D721Med (cell line): ENCODE measurements around the gene NT5C.

Experiments
- DNase-seq: peaks from one replicate; pipeline ENCODE4 v3.0.0; 2011; ENCODE audit warnings: low spot score; ENCODE audit not compliant: insufficient read length
- FAIRE-seq: peaks from 2 replicates; lab custom pipeline; 2011; peaks lifted over from hg19 to GRCh38; lab: Jason Lieb, UNC
- TF ChIP-seq, protein P1 (sequence below): IDR thresholded peaks from 2 replicates; pipeline ENCODE4 v1.5.1; 2012; ENCODE audit warnings: mild to moderate bottlenecking, control low read depth; ENCODE audit not compliant: insufficient read depth; ENCODE audit errors: missing control alignments

The NT5C gene

GRCh38 chr17:75113798-75114551, 17.6 kb downstream of the NT5C start:
- TF ChIP-seq, protein P1, sequence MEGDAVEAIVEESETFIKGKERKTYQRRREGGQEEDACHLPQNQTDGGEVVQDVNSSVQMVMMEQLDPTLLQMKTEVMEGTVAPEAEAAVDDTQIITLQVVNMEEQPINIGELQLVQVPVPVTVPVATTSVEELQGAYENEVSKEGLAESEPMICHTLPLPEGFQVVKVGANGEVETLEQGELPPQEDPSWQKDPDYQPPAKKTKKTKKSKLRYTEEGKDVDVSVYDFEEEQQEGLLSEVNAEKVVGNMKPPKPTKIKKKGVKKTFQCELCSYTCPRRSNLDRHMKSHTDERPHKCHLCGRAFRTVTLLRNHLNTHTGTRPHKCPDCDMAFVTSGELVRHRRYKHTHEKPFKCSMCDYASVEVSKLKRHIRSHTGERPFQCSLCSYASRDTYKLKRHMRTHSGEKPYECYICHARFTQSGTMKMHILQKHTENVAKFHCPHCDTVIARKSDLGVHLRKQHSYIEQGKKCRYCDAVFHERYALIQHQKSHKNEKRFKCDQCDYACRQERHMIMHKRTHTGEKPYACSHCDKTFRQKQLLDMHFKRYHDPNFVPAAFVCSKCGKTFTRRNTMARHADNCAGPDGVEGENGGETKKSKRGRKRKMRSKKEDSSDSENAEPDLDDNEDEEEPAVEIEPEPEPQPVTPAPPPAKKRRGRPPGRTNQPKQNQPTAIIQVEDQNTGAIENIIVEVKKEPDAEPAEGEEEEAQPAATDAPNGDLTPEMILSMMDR = peak; percentile 98
- no peak for FAIRE-seq
- peak; percentile 80 for DNase-seq

DNA sequence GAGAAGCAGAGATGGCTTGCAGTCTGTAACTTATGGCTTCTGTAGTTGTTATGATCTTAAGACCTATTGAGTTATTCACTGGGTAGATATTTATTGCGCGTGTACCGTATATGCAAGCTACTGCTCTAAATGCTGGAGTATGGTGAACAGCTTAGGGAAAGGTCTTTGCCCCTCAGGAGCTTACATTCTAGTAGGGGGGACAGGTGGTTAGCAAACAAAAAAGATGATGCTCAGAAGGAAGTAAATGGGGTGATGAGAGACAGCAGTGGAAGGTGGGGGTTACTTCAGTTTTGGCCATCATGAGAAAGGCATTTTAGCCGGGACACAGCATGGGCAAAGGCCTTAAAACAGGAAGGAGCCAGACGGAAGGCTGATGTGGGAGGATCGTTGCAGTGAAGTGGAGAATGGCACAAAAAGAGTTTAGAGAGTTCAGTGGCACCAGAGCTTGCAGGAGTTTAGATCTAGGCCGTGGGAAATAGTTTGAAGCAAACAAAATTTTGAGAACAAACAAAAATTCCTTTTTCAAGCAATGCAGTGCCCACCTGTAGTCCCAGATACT, 19.7 kb downstream of the NT5C start:
- no peak for FAIRE-seq
- TF ChIP-seq, protein P1 = no peak
- no peak for DNase-seq

DNA sequence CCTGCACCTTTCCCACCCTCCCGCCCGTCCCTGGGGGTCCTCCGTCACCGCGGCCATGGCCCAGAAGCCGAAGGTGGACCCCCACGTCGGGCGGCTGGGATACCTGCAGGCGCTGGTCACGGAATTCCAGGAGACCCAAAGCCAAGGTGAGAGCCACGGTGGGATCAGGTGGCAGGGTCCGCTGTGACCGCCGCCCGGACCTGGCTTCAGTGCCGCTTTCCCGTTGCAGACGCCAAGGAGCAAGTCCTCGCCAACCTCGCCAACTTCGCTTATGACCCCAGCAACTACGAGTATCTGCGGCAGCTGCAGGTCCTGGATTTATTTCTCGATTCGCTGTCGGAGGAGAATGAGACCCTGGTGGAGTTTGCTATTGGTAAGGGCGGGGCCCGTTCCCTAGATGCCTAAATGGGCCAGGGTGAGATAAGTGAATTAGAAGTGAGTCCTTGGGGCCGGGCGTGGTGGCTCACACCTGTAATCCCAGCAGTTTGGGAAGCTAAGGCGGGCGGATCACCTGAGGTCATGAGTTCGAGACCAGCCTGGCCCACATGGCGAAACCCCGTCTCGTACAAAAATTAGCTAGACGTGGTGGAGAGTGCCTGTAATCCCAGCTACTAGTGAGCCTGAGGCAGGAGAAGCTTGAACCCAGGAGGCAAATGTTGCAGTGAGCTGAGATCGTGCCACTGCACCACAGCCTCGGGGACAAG, 21.2 kb downstream of the NT5C start:
- no peak for DNase-seq
- no peak for FAIRE-seq
- TF ChIP-seq, protein P1 = no peak

DNA sequence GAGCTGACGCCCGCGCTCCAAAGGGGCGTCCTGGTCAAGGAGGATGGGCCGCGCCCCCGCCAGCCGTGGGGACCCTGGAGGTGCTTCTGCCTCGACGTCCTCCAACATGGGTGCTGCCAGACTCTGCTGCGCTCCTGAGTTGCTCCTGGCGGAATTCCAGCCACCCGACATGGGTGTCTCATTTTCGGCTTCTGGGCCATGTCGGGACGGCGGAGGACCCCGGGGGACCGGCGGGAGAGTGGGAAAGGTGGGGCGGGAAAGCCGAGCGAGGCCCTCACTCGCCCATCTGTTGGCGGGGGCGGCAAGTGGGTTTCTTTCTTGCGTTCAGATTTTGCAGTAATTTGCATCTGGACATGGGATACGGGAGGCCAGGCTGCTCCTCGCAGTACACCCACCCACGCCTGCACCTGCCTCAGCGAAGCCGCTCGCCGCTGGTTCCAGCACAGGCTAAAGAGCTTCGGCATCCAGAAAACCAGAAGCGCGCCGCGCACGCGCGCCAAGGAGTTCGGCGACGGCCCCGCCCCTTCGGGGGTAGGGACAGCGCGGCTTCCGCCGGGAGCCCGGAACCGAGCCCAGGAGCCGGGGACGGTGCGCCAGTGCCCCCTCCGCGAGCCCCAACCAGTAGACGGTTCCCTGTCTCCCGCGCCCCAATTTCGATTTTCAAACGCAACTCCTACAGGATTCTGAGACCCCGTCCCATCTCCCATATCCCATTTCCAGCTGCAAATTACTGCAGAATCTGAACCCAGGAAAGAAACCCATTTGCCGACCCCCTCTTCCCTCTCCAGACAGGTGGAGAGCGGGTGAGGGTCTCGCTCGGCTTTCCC, 21.9 kb downstream of the NT5C start, which contains the start of gene ARMC7:
Gene ARMC7, plus strand, starts transcription at position 563 of the 827 bp plus-strand sequence. CDS start 320 bp downstream, outside the sequence.
- DNase-seq (peak; percentile 99), FAIRE-seq (no peak)
- TF ChIP-seq, protein P1 = no peak

DNA sequence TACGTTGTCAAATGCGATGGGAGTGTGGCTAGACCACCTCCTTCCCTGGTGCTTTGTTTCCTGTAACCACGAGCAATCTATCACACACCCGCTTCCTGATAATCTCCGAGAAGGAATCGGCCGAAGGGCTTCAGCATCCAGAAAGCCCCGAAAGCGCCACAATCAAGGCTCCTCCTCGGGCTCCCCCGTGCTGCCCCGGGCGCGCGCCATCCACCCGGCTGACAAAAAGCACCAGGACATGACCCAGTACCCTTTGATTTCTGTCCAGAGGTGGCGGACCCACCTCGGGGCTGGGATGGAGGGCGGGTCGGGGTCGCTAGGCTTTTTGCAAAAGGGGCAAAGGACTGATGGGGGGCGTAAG, 22.5 kb downstream of the NT5C start:
- TF ChIP-seq, protein P1 = no peak
- DNase-seq = no peak
- FAIRE-seq = no peak

GRCh38 chr17:75108193-75108592, 23.3 kb downstream of the NT5C start:
- DNase-seq = no peak
- no peak for FAIRE-seq
- TF ChIP-seq, protein P1 = no peak
